Measurements from ENCODE around the gene ZNF652. TPM values are rescaled to one million over a fixed set of nuclear protein-coding genes. Genes with fewer than 3 reads are reported as not detected.
"Not testable (repeated sequence)": the region's sequence is repeated elsewhere in the genome, so short reads cannot be mapped to it uniquely, and the experiment has no call there.

Gene ZNF652
- polyA plus RNA-seq, 5 donors: 24.3 to 30.4 (median 28.9) TPM

DNA sequence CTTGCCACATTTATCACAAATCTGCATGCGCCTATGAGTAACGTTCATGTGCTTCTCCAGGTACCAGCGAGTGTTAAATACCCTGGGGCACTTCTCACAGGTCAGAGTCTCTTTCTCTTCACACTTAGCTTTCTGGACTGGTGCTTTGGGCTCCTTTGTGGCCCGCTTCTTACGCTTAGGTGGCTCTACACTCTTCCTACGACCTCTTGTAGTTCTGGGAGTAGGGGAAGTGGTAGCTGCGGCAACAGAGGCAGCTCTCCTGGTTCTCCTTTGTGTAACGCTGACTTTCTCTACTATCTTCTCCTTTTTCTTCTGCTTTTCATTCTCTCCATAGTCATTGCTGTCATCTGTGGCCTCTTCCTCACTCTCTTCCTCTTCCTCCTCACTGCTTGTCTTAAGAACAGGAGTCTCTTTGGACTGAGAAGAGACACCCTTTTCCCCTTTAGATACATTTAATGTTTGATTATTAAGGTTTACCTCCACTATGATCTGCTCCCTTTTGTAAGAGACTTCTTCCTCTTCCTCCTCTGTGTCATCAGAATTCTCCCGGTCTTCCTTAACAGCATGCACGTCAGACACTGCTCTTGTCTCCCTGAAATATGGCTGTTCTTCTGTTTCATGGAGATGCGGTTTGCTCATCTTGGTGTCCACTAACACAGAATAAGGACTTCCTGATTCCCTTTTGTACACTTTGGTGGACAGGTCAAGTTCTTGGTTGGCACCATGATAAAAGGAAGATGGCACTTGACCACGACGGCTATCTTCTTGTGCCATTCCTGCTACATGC lies 45.0 kb downstream of the ZNF652 start:
- DNase-seq: no peak

DNA sequence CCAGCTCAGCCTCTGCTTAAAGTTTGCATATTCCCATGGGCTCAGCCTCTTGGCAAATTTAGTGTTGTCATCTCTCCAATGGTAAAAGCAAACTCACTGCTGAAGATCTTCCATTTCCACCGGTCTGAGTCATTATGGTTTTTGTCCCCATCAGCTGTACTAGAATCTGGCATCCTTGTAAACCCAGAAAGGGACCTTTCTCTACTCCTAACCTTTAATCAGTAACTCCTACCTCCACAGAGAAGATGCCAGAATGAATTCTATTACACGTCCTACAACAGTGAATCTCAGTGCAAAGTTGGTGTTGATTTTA lies 45.8 kb downstream of the ZNF652 start:
- no peak for DNase-seq

DNA sequence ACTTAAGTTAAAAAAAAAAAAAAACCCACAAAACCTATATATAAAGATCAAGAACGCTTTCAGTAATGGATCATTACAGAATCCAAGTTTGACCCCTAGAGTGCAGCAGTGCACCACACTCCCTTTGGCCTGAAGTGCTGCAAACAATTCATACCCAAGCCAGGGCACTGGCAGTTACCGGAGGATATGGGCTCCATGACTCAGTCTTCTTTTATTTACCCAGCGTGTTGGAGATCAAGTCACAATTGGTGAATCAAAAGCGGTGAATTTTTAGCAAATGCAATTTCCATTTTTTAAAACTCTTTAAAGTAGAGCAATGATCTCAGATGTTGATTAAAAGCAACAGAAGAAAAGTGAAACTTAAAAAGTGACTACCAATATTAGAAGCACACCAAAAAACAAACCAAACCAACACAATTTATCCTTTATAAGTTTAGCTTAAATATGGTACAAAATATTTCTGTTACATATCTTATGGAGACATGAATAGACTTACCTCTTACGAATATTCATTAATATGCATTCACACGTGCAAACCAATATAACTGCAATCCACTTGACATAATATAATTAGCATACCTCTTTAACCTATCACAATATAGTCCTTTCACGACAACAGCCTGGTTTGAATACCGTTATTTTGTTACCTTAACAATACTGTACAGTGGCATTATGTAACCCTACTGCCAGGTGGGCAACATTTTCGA lies 46.3 kb downstream of the ZNF652 start:
- peak; percentile 46 to 68 for DNase-seq

DNA sequence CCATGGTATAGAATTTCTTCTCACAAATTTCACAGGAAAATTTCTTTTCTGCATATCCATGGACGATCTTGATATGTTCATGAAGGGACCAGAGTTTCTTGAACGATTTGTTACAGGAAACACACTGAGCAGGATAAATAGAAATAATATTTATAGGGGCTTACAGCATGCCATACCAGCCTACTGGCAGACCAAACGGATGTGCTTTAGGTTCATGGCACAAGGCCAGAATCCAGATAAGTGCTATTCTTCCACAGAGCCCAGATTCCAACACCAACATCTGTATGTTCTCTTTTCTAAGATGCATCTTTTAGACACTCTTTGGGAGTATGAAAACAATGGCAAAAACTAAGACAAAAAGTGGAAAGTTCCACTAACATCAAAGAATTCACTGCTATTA lies 49.3 kb downstream of the ZNF652 start:
- no peak for DNase-seq

DNA sequence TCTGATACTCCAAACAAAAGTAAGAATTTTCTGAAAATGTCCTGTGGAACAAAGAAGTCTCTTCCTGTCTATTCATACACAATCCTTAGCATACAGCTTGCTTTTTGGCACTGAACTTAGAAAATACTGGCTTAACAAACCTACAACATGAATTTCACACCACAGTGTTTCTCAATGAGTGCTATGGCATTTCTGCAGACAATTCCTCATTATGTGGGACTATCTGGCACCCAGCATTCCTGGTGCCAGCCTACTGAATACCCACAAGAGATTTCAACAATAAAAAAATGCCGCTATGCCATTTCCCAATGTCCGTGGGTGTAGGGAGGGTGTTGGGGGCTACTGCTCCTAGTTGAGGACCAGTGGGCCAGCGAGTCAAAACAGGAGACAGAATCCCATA lies 62.1 kb downstream of the ZNF652 start:
- DNase-seq: no peak

DNA sequence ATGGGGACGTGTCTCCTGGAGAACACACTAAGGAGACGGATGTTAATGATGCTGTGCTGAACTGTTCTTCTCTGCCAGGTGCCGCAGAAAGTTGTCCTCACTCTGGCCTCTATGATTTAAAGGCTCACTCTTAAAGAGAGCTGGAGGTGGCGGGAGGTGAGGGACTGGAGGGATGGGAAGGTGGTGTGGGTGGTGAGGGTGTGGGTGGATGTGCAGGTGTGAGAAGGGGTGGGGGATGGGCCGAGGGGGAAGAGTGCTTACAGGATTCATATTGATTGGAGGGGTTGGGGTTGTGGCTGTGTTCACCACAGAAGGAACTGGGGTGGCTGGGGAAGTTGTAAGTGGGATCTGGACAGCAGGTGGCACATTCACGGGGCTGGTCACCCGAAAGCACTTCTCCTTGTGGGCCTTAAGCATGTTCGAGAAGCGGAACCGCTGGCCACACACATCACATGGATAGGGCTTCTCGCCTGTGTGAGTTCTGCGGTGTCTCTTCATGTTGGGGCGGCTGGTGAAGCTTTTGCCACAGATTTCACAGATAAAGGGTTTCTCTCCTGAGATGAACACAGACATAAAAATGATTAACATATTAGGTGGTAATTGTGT lies 63.6 kb downstream of the ZNF652 start:
- no peak for DNase-seq

DNA sequence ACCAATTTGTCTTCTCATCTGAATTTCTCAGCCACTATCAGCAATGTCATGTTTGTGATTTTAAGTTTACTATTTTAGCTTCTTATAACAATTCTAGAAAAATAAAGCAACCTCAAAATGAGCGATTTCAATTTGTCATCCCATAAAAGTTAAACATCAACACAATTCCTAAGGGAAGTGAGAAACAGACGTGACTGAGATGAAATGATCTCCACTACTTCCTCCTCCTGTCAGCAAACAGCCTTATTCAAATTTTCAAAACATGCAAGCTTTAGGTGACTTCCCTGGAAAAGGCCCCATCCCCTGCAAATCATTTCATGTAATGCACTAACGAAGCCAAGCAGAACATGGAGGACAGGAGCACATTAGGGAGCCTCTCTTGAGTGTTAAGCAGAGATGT lies 64.9 kb downstream of the ZNF652 start:
- no peak for DNase-seq

DNA sequence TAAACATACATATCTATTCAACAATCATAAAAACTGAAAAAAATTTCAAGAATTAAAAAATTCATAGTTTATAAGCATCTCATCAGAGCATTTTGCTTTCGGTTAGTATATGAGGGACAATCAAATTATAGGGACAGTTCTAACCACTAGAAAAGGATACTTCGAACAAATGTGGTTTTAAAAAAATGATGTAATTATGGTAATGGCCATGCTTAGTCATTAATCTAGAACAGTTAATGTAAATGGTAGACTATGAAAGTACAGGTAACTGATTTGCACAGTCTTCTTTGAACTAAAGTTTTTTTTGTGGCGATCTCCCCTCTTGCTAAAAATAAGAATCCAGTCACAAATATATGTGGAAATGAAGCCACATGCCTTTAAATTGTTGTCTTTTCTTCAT lies 67.9 kb downstream of the ZNF652 start:
- DNase-seq: no peak

DNA sequence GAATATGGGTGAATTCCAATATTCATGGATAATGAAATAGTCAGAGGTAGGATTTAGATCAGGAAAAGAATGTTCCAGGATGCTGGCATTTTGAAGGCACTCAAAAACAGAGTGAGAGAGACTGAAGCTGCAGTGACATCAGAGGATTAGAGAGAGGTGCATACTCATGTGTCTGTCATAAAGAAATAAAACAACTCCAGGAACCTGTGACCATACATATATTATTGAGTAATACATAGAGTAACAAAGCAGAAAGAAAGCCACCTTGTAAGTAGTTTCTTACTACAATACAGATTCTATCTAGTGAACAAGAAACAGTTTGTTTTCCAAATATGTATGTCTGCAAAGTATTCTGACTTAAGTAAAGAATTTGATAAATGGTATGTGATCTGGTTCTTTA lies 69.1 kb downstream of the ZNF652 start:
- no peak for DNase-seq

DNA sequence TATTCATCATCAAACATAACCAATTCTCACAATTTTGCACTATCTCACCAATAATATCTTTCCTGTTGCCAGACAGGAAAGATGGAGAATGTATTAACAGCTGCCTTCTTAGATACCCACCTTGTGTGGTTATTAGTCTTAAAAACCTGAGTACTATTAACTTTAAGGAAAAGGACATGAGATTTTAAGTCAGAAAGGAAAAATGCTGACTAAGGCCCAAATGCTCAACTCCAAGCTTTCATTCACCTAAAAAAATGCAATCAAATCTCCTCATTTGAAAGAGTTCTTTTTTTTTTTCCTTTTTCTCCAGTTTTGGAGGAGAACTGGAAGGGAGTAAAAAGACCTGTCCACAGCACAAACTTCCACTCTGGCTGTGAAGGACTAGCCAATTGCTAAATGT lies 70.1 kb downstream of the ZNF652 start:
- no peak for DNase-seq

DNA sequence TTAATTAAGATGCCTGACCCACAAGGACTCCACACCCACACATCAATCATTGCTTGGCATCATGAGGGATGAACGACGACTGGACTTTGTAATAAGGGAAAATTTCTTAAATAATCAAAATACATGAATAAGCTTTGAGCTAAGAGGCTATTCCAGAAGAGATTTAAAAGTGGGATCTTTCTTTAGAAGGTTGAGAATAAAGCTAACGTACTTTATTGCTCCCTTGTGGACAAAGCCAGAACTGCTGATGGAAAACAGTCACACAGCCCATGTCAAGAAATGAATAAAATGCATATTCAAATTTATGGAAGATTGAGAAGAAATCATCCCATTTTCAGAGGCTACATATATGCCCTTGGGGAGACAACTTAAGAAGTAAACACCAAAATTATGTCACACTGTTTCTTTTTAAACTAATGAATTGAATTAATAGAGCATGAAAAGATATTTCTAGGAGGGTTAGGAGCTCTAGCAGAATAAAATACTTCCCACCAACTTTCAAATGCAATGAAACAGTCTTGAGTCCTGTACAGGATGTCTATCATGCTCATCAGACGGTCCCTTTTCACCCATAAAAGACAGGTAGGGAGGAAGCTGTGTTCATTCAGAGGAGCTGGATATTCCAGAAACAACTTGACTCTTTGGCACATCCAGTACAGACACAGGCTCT lies 71.2 kb downstream of the ZNF652 start:
- peak in 1 of 2 donors; percentile 6 for DNase-seq

DNA sequence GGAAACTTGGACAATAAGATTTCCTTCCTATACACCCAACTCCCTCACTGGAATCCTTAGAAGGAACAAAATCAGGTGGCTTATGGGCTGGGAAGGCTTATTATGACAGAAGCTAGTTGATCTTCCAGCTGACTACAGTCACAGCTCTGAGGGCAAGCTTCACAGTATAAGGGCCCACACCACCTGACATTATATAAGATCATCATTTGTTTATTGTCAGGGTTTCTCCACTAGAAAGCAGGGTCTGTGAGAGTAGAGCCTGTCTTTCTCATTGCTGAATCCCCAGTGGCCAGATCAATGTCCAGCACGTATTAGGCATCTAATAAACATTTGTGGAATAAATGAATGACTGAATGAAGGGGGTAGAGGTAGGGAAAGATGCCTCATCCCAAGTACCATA lies 73.7 kb downstream of the ZNF652 start:
- no peak for DNase-seq

DNA sequence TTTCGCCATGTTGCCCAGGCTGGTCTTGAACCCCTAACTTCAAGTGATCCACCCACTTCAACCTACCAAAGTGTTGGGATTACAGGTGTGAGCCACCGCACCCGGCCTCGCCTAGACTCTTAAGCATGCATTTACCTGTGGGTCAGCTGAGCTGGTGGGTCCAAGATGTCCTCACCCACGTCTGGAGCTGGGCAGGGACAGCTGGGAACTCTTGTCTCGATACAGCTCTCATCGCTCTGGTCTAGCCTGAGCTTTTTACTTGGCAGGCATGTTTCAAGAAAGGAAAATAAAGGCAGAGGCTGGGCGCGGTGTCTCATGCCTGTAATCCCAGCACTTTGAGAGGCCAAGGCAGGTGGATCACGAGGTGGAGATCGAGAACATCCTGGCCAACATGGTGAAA lies 74.6 kb downstream of the ZNF652 start:
- DNase-seq: no peak

DNA sequence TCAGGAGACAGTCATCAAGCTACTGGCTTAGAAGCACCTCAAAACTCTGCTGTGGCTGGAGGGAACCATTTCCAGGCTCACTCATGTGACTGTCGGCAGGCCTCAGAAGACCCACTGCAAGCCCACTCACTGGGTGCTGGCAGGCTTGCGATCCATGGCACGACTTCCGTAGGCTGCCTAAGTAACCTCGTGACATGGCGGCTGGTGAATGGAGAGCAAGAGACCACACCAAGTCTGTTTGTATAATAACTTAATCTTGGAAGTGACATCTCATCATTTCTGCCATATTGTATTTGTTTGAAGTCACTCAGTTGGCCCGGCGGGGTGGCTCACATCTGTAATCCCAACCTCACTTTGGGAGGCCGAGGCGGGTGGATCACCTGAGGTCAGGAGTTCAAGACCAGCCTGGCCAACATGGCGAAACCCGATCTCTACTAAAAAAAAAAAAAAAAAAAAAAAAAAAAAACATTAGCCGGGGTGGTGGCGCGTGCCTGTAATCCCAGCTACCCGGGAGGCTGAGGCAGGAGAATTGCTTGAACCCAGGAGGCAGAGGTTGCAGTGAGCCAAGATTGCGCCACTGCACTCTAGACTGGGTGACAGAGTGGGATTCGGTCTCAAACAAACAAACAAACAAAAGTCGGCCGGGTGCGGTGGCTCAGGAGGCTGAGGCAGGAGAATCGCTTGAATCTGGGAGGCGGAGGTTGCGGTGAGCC lies 75.6 kb downstream of the ZNF652 start:
- not testable (repeated sequence) for DNase-seq

DNA sequence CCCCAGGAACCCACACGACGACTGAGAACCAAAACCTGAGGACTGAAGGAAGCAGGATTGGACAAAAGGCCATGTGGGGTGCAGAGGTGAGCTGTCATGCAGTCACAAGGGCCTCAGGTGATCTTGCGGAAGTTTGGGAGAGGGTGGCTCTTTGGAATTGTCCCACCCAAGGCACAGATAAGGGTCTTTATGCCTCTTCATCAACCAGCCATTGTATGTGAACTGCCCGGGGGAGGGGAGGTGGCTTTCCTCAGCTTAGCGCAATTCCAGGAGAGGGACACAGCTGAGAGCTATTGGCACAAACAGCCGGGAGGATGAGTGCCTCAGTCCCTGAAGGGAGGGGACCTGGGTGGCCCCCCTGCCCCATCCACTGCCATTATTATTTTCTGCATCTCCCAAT lies 76.3 kb downstream of the ZNF652 start:
- no peak for DNase-seq

DNA sequence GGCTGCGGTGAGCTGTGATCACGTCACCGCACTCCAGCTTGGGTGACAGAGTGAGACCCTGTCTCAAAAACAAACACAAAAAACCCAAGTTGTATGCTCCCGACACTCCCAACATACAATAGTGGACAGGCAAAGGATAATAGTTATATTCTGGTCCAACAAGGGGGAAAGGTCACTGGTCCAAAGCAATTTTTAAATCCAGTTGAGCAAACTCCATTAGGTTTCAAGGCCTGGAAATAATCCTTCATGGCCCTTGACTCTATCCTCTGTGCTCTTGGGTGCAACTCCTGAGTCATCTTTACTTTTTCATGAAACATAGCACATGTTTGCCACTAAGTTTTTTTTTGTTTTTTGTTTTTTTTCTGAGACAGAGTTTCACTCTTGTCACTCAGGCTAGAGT lies 81.1 kb downstream of the ZNF652 start:
- DNase-seq: no peak

DNA sequence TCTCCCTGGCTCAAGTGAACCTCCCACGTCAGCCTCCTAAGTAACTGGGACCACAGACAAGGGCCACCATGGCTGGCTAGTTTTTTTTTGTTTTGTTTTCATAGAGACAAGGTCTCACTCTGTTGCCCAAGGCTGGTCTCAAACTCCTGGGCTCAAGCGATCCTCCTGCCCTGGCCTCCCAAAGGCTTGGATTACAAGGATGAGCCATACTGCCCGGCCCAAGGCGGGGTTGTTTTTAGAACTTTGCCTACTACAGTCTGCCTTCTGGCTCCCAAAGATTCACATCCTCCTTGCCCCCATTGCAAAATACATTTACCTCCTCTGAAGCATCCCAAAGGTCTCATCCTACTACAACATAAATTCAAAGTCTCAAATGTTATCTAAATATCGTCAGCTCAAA lies 82.0 kb downstream of the ZNF652 start:
- DNase-seq: no peak

DNA sequence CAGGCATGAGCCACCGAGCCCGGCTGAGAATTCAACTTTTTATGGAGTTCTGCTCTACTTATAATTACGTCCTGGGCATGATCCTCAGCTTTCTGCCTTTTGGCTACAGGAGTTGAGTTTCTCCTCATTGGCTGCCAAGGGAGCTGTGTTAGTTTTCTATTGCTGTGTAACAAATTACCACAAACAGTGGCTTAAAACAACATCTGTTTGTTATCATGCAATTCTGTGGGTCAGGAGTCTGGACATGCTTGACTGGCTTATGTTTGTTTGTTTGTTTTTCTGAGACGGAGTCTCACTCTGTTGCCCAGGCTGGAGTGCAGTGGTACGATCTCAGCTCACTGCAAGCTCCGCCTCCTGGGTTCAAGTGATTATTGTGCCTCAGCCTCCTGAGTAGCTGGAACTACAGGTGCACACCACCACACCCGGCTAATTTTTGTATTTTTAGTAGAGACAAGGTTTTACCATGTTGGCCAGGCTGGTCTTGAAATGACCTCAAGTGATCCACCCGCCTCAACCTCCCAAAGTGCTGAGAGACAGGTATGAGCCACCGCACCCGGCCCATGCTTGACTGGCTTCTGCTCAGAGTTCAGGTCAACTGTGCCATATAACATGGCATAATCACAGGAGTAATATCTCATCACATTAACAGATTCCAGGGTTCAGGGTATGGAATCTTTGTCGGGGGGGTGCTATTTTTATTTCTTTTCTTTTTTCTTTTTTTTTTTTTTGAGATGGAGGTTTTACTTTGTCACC lies 82.6 kb downstream of the ZNF652 start:
- not testable (repeated sequence) for DNase-seq

DNA sequence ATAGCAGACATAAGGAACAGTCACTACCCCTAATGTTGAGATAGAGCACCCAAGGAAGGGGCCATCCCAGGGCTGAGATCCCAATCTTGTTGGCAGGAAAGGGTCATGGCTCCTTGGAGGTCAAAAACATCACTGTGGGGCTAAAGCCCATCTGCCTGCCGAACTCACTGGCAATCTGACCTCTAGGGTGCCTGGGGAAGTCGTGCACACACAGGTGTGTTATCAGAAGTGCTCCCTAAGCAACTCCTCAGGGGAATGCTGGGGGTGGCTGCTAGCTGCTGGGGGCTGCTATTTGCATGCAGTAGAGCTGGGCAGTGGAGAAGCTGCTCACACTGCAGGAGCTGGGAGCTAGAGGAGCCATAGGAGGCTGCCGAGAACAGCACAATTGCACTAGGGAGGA lies 84.0 kb downstream of the ZNF652 start:
- DNase-seq: no peak

DNA sequence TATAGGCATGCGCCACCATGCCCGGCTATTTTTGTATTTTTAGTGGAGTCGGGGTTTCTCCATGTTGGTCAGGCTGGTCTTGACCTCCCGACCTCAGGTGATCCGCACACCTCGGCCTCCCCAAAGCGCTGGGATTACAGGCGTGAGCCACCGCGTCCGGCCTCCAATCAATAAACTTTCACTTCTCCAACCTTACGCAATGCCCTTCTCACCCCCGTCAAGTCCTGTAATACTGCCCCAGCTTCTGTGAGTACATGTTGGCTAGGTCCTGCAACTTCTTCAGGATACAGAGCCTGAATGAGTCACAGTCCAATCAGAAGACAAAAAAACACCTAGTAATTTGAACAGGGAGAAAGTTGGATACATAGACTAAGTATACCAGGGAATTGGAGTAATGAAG lies 84.4 kb downstream of the ZNF652 start:
- DNase-seq: no peak

DNA sequence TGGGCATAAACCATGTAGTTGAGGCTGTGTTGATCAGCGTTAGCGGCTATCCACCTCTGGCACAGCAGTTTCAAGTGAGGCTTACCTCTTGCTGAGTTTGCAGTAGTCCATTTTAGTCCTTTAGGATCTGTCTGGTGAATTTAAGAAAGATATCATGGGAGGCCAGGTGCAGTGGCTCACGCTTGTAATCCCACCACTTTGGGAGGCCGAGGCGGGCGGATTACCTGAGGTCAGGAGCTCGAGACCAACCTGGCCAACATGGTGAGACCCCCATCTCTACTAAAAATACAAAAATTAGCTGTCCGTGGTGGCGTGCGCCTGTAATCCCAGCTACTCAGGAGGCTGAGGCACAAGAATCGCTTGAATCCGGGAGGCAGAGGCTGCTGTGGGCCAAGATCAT lies 86.1 kb downstream of the ZNF652 start:
- not testable (repeated sequence) for DNase-seq
